GM20000 (cell line): ENCODE measurements around the gene RNPEPL1.

Experiments
- DNase-seq: peaks from one replicate; pipeline ENCODE4 v3.0.0; 2012; ENCODE audit warnings: low spot score
- TF ChIP-seq, protein P1 (sequence below): IDR thresholded peaks from 2 replicates; pipeline ENCODE4 v1.5.1; 2012; ENCODE audit warnings: mild to moderate bottlenecking, control low read depth; ENCODE audit errors: extremely low read depth, missing control alignments

Gene RNPEPL1

DNA sequence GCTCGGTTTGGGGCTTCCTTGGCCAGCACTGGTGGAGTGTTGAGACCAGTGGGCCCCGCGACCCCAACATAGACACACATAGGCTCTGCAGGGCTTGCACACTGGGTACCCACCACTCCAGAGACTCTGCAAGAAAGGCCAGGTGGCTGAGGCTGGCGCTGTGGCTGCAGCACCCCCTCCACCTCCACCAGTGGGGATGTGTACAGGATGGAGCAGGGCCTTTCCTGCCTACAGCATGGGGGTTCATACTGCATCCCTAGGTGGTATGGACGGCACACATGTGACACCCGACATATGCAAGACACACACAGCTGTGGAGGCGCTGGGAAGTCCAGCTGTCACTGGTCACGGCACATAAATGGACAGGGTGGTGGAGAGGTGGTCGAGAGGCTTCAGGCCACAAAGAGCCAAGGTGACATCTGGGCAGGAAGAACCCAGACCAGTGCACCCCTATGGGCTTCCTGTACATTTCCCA is 1.3 kb downstream of the RNPEPL1 start:
- TF ChIP-seq, protein P1, sequence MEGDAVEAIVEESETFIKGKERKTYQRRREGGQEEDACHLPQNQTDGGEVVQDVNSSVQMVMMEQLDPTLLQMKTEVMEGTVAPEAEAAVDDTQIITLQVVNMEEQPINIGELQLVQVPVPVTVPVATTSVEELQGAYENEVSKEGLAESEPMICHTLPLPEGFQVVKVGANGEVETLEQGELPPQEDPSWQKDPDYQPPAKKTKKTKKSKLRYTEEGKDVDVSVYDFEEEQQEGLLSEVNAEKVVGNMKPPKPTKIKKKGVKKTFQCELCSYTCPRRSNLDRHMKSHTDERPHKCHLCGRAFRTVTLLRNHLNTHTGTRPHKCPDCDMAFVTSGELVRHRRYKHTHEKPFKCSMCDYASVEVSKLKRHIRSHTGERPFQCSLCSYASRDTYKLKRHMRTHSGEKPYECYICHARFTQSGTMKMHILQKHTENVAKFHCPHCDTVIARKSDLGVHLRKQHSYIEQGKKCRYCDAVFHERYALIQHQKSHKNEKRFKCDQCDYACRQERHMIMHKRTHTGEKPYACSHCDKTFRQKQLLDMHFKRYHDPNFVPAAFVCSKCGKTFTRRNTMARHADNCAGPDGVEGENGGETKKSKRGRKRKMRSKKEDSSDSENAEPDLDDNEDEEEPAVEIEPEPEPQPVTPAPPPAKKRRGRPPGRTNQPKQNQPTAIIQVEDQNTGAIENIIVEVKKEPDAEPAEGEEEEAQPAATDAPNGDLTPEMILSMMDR, result no peak
- no peak for DNase-seq

DNA sequence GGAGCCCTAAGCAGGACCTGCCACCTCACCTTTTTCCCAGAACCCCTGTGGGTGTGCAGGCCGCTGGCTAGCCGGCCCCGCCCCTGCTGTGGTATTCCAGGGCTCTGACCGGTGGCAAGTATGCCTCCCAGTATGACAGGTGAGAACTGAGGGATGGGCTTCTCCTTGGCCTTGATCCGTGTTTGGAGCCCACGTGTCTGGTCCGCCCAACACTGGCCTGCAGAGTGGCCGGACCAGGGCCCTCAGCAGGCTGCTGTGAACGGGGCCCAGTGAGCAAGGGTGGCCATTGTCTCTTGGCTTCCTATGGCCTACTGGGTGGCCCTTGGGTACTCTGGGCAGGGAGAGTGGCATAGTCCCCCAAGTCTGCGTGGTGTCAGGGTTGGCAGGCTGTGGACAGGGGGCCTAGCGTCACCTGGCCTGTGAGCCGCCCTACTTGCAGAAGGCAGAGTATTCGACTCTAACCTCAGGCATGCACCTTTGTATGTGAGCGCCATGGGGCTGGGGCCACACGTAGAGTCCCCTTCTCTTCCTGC is 1.8 kb downstream of the RNPEPL1 start:
- TF ChIP-seq, protein P1, result no peak
- no peak for DNase-seq

DNA sequence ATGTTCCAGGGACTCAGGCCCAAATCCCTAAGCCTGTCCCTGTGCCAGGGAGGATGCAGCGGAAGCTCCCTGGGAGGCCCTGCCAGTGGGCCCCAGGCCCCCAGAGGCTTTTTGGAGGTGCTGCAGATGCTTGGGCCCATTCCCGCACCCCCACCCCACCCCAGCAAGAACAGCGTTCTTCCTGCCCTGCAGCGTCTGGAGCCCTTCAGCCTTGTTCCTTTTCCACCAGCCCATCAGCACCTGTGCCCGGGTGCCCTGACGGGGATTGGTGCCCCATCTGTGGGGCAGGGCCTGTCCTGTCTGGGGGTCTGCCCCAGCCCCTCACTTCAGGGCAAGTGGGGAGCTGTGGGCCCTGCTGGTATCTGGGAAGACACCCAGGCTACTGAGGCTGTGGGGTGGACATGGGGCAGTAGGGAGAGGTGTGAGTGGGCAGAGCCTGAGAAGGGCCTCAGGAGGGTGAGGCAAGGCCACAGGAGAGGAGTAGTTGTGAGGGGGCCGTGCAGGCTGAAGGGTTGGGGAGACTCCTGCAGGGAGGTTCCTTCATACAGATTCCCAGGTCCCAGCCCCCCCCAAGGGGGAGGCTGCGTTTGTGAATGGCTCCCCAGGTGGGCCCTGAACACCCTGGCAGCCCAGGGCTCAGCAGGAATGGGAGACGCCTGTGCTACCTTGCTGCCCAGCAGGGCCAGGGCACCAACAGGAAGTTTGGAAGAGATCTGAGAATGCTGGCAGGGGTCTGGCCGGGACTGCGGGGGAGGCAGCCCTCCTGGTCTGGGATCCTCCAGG is 2.4 kb downstream of the RNPEPL1 start:
- TF ChIP-seq, protein P1, result no peak
- DNase-seq, result no peak

DNA sequence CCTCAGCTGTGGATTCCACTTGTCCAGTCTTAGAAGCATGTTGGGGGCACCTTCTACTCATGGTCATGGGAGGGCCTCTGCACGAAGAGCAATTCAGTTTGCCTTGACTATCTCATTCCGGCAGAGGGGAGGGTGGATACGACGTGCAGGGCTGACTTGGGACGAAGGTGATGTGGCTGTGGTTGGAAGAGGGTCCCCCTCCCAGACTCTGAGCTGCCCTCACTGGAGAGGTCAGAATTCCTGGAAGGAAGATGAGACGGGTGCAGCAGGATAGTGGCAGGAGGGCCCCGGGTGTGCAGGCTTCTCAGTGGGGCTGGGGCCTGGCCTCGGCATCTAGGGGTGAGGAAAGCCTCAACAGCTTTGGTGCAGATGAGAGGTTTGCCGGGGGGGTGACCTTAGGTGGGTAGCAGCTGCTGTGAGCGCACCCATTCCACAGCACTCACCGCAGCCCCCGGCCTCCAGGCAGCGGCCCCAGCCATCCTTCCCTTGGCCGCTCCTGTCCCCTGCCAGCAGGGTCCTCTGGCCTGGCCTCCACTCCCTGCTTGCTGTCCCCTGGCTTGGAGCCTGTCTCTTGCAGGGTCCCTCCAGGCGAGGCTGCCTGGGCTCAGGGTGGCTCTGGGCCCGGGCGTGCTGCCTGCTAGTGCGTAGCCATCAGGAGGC is 3.2 kb downstream of the RNPEPL1 start:
- no peak for DNase-seq
- TF ChIP-seq, protein P1, result no peak

DNA sequence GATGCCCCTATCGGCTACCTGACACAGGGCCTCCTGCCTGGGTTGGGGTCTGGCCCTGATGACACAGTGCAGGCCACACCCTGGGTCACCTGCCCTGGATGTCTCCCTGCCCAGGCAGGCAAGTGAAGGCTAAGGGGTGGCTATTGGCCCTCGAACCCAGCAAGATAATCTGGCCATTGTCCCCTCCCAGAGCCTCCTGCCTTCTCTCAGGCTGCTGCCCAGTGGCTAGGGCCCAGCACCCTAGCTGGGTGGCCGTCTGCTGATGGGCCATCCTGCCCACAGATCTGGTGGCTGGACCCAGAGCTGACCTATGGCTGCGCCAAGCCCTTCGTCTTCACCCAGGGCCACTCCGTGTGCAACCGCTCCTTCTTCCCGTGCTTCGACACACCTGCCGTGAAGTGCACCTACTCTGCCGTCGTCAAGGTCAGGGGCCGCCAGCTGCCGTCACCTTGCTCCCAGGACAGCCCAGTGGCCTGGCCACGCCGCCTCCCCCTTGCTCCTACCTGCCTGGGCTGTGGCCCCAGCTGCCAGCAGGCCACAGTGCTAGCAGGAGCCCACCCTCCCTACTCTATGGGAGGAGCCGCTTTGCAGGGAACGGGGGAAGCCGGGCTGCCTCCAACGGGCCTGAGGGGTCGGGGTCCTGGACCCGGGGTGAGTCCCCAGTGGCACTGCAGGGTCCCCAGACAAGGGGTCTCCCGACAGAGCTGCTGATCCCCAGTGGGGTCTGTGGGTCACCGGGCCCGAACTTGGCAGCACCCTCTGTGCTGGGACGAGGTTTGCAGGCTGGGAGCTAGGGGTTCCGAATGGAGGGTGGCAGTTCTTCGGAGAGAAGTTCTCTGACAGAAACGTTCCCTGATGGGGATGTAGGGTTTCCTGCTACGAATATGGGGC is 4.1 kb downstream of the RNPEPL1 start:
- DNase-seq, result no peak
- TF ChIP-seq, protein P1, result no peak

DNA sequence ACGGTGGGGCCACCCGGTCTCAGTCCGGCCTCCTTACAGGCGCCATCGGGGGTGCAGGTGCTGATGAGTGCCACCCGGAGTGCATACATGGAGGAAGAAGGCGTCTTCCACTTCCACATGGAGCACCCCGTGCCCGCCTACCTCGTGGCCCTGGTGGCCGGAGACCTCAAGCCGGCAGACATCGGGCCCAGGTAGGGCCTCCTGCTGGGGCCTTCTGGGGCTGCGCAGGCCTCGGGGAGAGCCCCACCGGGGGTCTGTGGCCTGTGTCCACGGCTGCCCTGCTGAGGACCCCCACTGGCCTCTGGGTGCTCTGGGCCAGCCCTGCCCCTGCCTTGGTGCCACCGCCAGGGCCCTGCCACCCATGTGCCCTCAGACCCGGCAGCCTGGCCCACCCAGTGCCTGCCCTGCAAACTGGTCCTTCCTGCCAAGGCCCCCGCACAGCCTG is 4.8 kb downstream of the RNPEPL1 start:
- TF ChIP-seq, protein P1, result no peak
- DNase-seq, result no peak
